Subcutaneous abdominal adipose tissue (tissue), 5 donors: ENCODE data around the gene CADPS.

ENCODE experiments used
- H3K27ac ChIP-seq: one replicate; pipeline ENCODE4 v1.7.0; 2013; ENCODE audit warnings: low read depth, mild to moderate bottlenecking, inconsistent platforms, low read length, moderate library complexity
- H3K27me3 ChIP-seq, 5 donors: one replicate each; pipeline ENCODE4 v1.7.0; 2013; ENCODE audit warnings: low read length in 5 of 5, inconsistent platforms in 1 of 5; ENCODE audit not compliant: control insufficient read depth in 5 of 5, insufficient read depth in 4 of 5
- H3K36me3 ChIP-seq, 5 donors: one replicate each; pipeline ENCODE4 v1.7.0; 2013; ENCODE audit warnings: low read length in 5 of 5; ENCODE audit not compliant: control insufficient read depth in 5 of 5, insufficient read depth in 5 of 5
- H3K4me1 ChIP-seq, 5 donors: one replicate each; pipeline ENCODE4 v1.7.0; 2013; ENCODE audit warnings: low read length in 5 of 5, mild to moderate bottlenecking in 3 of 5, moderate library complexity in 1 of 5; ENCODE audit not compliant: control insufficient read depth in 5 of 5, insufficient read depth in 5 of 5
- H3K4me3 ChIP-seq, 5 donors: one replicate each; pipeline ENCODE4 v1.7.0; 2013; ENCODE audit warnings: low read length in 5 of 5, low read depth in 1 of 5
- H3K9ac ChIP-seq, 5 donors: one replicate each; pipeline ENCODE4 v1.7.0; 2013; ENCODE audit warnings: low read length in 5 of 5, mild to moderate bottlenecking in 4 of 5, moderate library complexity in 3 of 5
- H3K9me3 ChIP-seq, 5 donors: one replicate each; pipeline ENCODE4 v1.7.0; 2013; ENCODE audit warnings: low read length in 5 of 5; ENCODE audit not compliant: control insufficient read depth in 5 of 5
- donor health status: healthy.
- donor health status: healthy.
- donor health status: healthy.
- donor health status: healthy.
- donor health status: healthy.

The CADPS gene

DNA sequence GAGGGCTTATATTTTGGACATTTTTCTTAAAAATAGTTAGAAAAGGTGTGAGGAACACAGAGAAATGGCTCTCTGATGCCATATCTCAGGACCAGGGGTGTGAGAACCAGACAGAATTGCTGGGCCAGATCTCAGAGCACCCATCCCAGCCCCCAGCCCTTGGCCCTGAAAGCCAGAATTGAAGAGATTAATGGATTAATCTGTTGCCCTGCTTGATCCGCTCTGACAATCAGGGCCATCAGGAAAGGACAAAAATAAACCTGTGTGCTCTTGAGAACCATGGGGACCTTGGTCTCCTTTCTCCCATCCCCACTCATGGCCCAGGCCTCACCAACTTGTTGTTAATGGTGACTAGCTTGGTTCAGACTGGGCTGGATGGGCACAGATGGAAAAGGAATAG, 113.5 kb downstream of the CADPS start:
- no peaks in the 10 kb centered on the region for H3K9me3 ChIP-seq
- no peaks in the 10 kb centered on the region for H3K4me1 ChIP-seq
- H3K36me3 ChIP-seq: no peaks in the 10 kb centered on the region
- H3K4me3 ChIP-seq: no peak overlapping the region
- H3K9ac ChIP-seq: no peak overlapping the region
- no peaks in the 10 kb centered on the region for H3K27me3 ChIP-seq
- H3K27ac ChIP-seq: no peak overlapping the region

DNA sequence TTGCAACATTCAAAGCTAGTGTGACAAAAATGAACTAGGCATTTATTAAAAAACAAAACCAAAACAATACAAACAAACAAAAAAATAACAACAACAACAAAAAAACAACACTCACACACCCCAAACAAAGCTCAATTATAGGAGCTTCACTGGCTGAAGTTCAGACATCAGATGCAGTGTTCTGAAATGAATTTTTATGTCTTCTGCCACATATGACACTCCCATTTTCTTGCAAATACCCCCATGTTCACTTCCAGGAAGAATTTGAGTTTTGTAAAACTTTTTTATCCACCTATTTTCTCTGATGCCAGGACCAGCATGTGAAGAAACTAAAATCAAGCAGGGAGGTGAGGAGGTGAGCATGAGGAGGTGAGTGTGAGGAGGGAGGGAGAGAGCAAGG, 113.9 kb downstream of the CADPS start:
- H3K27ac ChIP-seq: no peak overlapping the region
- no peaks in the 10 kb centered on the region for H3K27me3 ChIP-seq
- no peaks in the 10 kb centered on the region for H3K36me3 ChIP-seq
- H3K4me3 ChIP-seq: no peak overlapping the region
- H3K9ac ChIP-seq: no peak overlapping the region
- no peaks in the 10 kb centered on the region for H3K4me1 ChIP-seq
- no peaks in the 10 kb centered on the region for H3K9me3 ChIP-seq

GRCh38 chr3:62758296-62759066, 116.7 kb downstream of the CADPS start:
- Histone ChIP-seq H3K27me3 (no peaks in the 10 kb centered on the region), H3K36me3 (no peaks in the 10 kb centered on the region), H3K9me3 (no peaks in the 10 kb centered on the region), H3K4me1 (no peaks in the 10 kb centered on the region), H3K9ac (no peak overlapping the region), H3K4me3 (no peak overlapping the region), H3K27ac (no peak overlapping the region)

DNA sequence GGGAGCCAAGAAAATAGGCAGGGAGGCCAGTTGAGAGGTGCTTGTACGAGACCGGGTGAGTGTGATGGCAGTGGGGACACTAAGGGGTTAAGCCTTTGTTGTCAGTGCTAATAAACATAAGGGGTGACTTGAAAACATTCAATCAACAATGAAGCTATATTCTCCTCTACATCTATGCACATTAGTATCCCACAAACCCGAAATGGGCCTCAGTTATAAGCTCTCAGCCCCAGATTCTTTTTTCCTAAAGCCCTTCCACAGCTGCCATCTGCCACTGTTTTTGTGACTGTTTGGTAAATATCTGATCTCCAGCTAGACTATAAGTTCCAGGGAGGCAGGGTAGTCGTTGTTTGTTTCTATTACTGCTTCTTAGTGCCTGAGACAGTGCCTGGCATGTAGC, 118.2 kb downstream of the CADPS start:
- H3K4me3 ChIP-seq: no peak overlapping the region
- H3K27ac ChIP-seq: no peak overlapping the region
- no peaks in the 10 kb centered on the region for H3K4me1 ChIP-seq
- H3K9me3 ChIP-seq: no peaks in the 10 kb centered on the region
- H3K36me3 ChIP-seq: no peaks in the 10 kb centered on the region
- H3K27me3 ChIP-seq: no peaks in the 10 kb centered on the region
- H3K9ac ChIP-seq: no peak overlapping the region

DNA sequence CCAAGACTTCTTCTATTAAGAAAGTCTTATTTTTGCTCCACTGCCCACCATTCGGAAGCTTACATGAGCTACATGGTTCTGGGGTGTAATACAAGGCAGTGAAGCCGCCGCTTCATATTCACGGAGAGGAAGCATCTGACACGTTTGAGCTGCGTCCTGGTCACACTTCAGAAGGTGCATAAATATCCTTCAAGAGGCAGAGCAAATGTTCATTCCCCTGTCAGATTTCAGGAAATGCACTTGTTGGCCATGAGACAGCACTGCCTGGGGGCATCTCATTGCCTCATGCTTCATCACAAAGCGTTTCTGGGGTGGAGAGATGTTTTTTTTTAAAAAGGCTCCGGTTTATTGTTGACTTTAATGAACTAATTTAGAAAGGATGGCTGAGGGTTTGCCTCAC, 119.9 kb downstream of the CADPS start:
- H3K4me1 ChIP-seq: no peaks in the 10 kb centered on the region
- no peak overlapping the region for H3K9ac ChIP-seq
- H3K27me3 ChIP-seq: no peaks in the 10 kb centered on the region
- H3K36me3 ChIP-seq: no peaks in the 10 kb centered on the region
- H3K9me3 ChIP-seq: no peaks in the 10 kb centered on the region
- no peak overlapping the region for H3K27ac ChIP-seq
- no peak overlapping the region for H3K4me3 ChIP-seq

DNA sequence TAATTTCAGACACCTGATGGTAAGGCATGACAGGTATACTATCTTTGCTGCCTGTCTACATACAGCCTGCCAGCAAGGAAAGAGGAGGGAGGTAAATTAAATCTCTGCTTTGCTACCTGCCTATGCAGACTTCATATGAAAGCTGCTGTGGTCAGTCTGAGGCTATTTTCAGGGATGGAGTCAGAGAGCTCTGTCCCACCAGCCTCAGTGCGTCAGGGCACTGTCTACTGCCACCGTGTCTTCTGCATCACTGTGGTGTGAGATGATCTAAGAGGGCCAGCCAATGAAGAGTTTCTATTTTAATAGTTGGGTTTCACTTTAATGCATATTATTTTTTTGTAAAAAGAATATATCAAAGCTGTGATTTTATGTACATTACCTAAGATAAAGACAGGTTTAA, 125.6 kb downstream of the CADPS start:
- Histone ChIP-seq H3K4me3 (no peak overlapping the region), H3K4me1 (no peaks in the 10 kb centered on the region), H3K27me3 (no peaks in the 10 kb centered on the region), H3K9ac (no peak overlapping the region), H3K9me3 (no peaks in the 10 kb centered on the region), H3K36me3 (no peaks in the 10 kb centered on the region), H3K27ac (no peak overlapping the region)

GRCh38 chr3:62749130-62749529, 126.1 kb downstream of the CADPS start:
- H3K9ac ChIP-seq: no peak overlapping the region
- H3K4me1 ChIP-seq: no peaks in the 10 kb centered on the region
- no peaks in the 10 kb centered on the region for H3K27me3 ChIP-seq
- no peaks in the 10 kb centered on the region for H3K36me3 ChIP-seq
- H3K9me3 ChIP-seq: no peaks in the 10 kb centered on the region
- no peak overlapping the region for H3K27ac ChIP-seq
- no peak overlapping the region for H3K4me3 ChIP-seq

GRCh38 chr3:62737449-62737848, 137.8 kb downstream of the CADPS start:
- peaks cover 0 to 10% (median 5%) of the 10 kb centered on the region in 5 donors for H3K9me3 ChIP-seq
- no peak overlapping the region for H3K9ac ChIP-seq
- no peak overlapping the region for H3K27ac ChIP-seq
- H3K4me3 ChIP-seq: no peak overlapping the region
- no peaks in the 10 kb centered on the region for H3K4me1 ChIP-seq
- no peaks in the 10 kb centered on the region for H3K27me3 ChIP-seq
- no peaks in the 10 kb centered on the region for H3K36me3 ChIP-seq

DNA sequence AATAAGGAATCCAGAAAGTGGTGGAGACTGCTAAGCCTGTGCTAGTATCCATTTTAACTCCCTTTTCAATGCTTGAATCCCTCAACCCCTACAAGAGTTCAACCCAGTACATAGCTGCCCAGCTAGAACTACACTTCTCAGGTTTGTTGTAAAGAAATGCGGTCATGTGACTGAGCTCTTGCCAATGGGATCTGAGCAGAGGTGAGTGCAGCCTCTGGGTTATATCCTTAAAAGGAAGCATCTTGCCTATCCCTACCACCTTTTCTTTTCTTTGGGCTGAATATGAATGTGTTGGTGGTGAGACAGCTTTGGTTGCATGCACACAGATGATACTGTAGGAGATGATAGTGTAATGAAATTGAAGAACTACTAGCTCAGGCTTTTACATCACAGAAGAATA, 139.7 kb downstream of the CADPS start:
- Histone ChIP-seq H3K4me1 (no peaks in the 10 kb centered on the region), H3K36me3 (no peaks in the 10 kb centered on the region), H3K9me3 (peaks cover 0 to 10% (median 5%) of the 10 kb centered on the region in 5 donors), H3K27ac (no peak overlapping the region), H3K27me3 (no peaks in the 10 kb centered on the region), H3K4me3 (no peak overlapping the region), H3K9ac (no peak overlapping the region)

DNA sequence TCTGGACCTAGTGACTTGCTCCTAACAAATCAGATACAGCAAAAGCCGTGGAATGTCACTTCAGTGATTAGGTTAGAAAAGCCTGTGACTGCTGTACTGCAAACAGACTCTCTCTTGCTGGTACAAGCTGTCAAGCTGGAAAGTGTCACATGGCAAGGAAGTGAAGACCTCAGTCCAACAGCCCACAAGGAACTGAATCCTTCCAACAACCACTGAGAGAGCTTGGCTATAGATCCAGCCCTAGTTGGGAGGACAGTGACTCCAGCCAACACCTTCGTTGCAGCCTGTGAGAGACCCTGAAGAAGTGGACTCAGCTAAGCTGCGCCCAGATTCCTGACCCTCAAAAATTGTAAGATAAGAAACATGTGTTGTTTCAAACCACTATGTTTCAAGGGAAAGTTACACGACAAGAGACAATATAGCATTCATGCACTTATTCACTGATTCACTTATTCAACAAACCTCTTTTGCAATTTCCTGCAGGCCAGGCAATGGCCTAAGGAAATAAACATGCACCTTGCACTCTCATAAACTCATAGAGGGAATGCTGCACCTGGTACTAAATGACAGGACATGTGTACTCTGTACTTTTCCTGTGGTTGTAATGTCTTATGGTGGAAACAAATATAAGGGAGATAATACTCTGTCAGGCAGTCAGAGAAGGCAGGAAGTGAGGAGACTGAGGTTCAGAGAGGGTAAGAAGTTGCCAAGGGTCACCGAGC, 142.9 kb downstream of the CADPS start:
- no peak overlapping the region for H3K9ac ChIP-seq
- no peaks in the 10 kb centered on the region for H3K4me1 ChIP-seq
- no peak overlapping the region for H3K4me3 ChIP-seq
- H3K9me3 ChIP-seq: no peaks in the 10 kb centered on the region
- no peak overlapping the region for H3K27ac ChIP-seq
- no peaks in the 10 kb centered on the region for H3K36me3 ChIP-seq
- no peaks in the 10 kb centered on the region for H3K27me3 ChIP-seq
